ENCODE results near the gene SFTPA2. TPM values are rescaled to one million over a fixed set of nuclear protein-coding genes. Genes with fewer than 3 reads are reported as not detected.
A peak's percentile ranks its signal among the peaks of the same experiment; 100 is the strongest.
"Not testable (repeated sequence)": the region's sequence is repeated elsewhere in the genome, so short reads cannot be mapped to it uniquely, and the experiment has no call there.

The SFTPA2 gene
- total RNA-seq, 1 experiment from 2014 or later = 4.6 TPM

- Mint-ChIP-seq H3K4me1 (peaks cover 20% of the 10 kb centered on the region), H3K27me3 (ENCODE audit: low read depth) (peaks cover 27% of the 10 kb centered on the region), H3K9me3 (peaks cover 56% of the 10 kb centered on the region), H3K36me3 (peaks cover 51% of the 10 kb centered on the region)
- ATAC-seq, CTCF ChIA-PET, H3K4me3 Mint-ChIP-seq, POLR2A ChIA-PET, H3K27ac Mint-ChIP-seq: not testable (repeated sequence)
- peak; percentile 36 for DNase-seq (ENCODE audit: low spot score)
- TF ChIP-seq, protein P1, sequence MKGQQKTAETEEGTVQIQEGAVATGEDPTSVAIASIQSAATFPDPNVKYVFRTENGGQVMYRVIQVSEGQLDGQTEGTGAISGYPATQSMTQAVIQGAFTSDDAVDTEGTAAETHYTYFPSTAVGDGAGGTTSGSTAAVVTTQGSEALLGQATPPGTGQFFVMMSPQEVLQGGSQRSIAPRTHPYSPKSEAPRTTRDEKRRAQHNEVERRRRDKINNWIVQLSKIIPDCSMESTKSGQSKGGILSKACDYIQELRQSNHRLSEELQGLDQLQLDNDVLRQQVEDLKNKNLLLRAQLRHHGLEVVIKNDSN (CRISPR knock-in tag; IDR thresholded peaks at IDR 0.05) = peak; percentile 30; the same call in 1 of the 2 replicates
- peak; percentile 79; the same call in 1 of the 2 replicates for TF ChIP-seq TEAD1 (CRISPR knock-in tag; IDR thresholded peaks at IDR 0.05)
Measured at GRCh38 chr10:79599644-79600043, 39.4 kb upstream of the SFTPA2 start.

- H3K4me1 Mint-ChIP-seq = peaks cover 11% of the 10 kb centered on the region
- H3K9me3 Mint-ChIP-seq = peaks cover 40% of the 10 kb centered on the region
- POLR2A ChIA-PET = interaction anchor here (1.1 kb wide), 1 partner anchor 812 kb away, joined by 5 read pairs; no protein-coding TSS in a partner anchor
- CTCF ChIA-PET = no interaction called here
- H3K27me3 Mint-ChIP-seq (ENCODE audit: low read depth) = peaks cover 26% of the 10 kb centered on the region
- no peak for ATAC-seq
- H3K4me3 Mint-ChIP-seq = no peak overlapping the region
- TF ChIP-seq IRF2 (CRISPR knock-in tag; IDR thresholded peaks at IDR 0.05; ENCODE audit: borderline replicate concordance, low read depth) (no peak), ATF1 (CRISPR knock-in tag; IDR thresholded peaks at IDR 0.05) (no peak), GTF2I (CRISPR knock-in tag; conservative IDR thresholded peaks at IDR 0.05) (no peak), HMGA2 (CRISPR knock-in tag; IDR thresholded peaks at IDR 0.05) (no peak), SP1 (CRISPR knock-in tag; conservative IDR thresholded peaks at IDR 0.05) (no peak)
- TF ChIP-seq, protein P1 (CRISPR knock-in tag; IDR thresholded peaks at IDR 0.05) = no peak
- TF ChIP-seq, protein P2, sequence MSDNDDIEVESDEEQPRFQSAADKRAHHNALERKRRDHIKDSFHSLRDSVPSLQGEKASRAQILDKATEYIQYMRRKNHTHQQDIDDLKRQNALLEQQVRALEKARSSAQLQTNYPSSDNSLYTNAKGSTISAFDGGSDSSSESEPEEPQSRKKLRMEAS (CRISPR knock-in tag; IDR thresholded peaks at IDR 0.05) = no peak
- TF ChIP-seq, protein P3, sequence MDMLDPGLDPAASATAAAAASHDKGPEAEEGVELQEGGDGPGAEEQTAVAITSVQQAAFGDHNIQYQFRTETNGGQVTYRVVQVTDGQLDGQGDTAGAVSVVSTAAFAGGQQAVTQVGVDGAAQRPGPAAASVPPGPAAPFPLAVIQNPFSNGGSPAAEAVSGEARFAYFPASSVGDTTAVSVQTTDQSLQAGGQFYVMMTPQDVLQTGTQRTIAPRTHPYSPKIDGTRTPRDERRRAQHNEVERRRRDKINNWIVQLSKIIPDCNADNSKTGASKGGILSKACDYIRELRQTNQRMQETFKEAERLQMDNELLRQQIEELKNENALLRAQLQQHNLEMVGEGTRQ (CRISPR knock-in tag; IDR thresholded peaks at IDR 0.05) = no peak
- TF ChIP-seq, protein P4, sequence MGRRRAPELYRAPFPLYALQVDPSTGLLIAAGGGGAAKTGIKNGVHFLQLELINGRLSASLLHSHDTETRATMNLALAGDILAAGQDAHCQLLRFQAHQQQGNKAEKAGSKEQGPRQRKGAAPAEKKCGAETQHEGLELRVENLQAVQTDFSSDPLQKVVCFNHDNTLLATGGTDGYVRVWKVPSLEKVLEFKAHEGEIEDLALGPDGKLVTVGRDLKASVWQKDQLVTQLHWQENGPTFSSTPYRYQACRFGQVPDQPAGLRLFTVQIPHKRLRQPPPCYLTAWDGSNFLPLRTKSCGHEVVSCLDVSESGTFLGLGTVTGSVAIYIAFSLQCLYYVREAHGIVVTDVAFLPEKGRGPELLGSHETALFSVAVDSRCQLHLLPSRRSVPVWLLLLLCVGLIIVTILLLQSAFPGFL (CRISPR knock-in tag; IDR thresholded peaks at IDR 0.05; ENCODE audit: borderline replicate concordance) = no peak
- H3K27ac Mint-ChIP-seq = no peak overlapping the region
- DNase-seq (ENCODE audit: low spot score) = no peak
- peaks cover 38% of the 10 kb centered on the region for H3K36me3 Mint-ChIP-seq
Measured at GRCh38 chr10:79595510-79595909, 35.3 kb upstream of the SFTPA2 start.

GRCh38 chr10:79594565-79594964 is 34.4 kb upstream of the SFTPA2 start:
- H3K27ac Mint-ChIP-seq; CTCF ChIA-PET; ATAC-seq; H3K4me1 Mint-ChIP-seq; DNase-seq (ENCODE audit: low spot score); H3K4me3 Mint-ChIP-seq: not testable (repeated sequence)
- H3K9me3 Mint-ChIP-seq = peaks cover 34% of the 10 kb centered on the region
- peaks cover 32% of the 10 kb centered on the region for H3K36me3 Mint-ChIP-seq
- H3K27me3 Mint-ChIP-seq (ENCODE audit: low read depth) = peaks cover 32% of the 10 kb centered on the region
- POLR2A ChIA-PET = interaction anchor here (1.1 kb wide), 1 partner anchor 813 kb away, joined by 5 read pairs; no protein-coding TSS in a partner anchor

GRCh38 chr10:79593377-79593776 is 33.2 kb upstream of the SFTPA2 start:
- H3K4me1 Mint-ChIP-seq = no peaks in the 10 kb centered on the region
- no peak for ATAC-seq
- H3K27ac Mint-ChIP-seq = no peak overlapping the region
- peaks cover 35% of the 10 kb centered on the region for H3K27me3 Mint-ChIP-seq (ENCODE audit: low read depth)
- ChIA-PET CTCF (no interaction called here), POLR2A (no interaction called here)
- peaks cover 22% of the 10 kb centered on the region for H3K9me3 Mint-ChIP-seq
- DNase-seq (ENCODE audit: low spot score) = no peak
- H3K4me3 Mint-ChIP-seq = no peak overlapping the region
- peaks cover 21% of the 10 kb centered on the region for H3K36me3 Mint-ChIP-seq
- TF ChIP-seq RELA (CRISPR knock-in tag; IDR thresholded peaks at IDR 0.05; ENCODE audit: borderline replicate concordance) (no peak), SMAD3 (CRISPR knock-in tag; IDR thresholded peaks at IDR 0.05; ENCODE audit: borderline replicate concordance) (no peak), MYBL2 (CRISPR knock-in tag; IDR thresholded peaks at IDR 0.05) (no peak), ZBTB43 (CRISPR knock-in tag; IDR thresholded peaks at IDR 0.05) (no peak), SP1 (CRISPR knock-in tag; conservative IDR thresholded peaks at IDR 0.05) (no peak), TP53 (CRISPR knock-in tag; IDR thresholded peaks at IDR 0.05) (no peak), ETV6 (CRISPR knock-in tag; IDR thresholded peaks at IDR 0.05) (no peak), FOXP1 (CRISPR knock-in tag; IDR thresholded peaks at IDR 0.05; ENCODE audit: borderline replicate concordance) (no peak), ARID4B (CRISPR knock-in tag; IDR thresholded peaks at IDR 0.05; ENCODE audit: borderline replicate concordance) (no peak)
